HG02884 (cell line): ENCODE measurements around the gene HIBCH.
"Not testable (repeated sequence)": the region's sequence is repeated elsewhere in the genome, so short reads cannot be mapped to it uniquely, and the experiment has no call there.

Source experiments
- ATAC-seq: cut with Tn5 transposase; IDR thresholded peaks from one replicate; pipeline ENCODE4 v1.9.1; 2021; ENCODE audit warnings: mild to moderate bottlenecking, moderate library complexity; ENCODE audit not compliant: unreplicated experiment

The HIBCH gene

DNA sequence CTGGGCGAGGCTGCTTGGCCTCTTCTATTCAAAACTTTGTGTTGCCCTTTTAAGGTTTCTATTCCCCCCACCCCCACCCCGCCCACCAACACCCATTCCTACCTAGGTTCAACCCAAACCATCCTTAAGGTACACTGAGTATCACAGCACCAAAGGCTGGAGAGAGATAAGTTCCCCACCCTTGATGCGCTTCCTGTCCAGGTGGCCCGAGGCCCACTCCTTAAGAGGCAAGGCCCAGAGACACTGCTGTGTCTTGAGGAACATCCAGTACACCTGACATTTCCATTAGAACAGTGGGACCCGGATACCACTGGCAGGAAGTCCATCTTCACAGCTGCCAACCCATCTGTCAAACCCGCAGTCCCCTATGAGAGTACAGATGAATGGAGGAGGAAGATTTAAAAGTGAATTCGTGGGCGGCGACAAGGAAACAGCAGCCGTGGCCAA is 23.5 kb upstream of the HIBCH start:
- ATAC-seq = no peak

DNA sequence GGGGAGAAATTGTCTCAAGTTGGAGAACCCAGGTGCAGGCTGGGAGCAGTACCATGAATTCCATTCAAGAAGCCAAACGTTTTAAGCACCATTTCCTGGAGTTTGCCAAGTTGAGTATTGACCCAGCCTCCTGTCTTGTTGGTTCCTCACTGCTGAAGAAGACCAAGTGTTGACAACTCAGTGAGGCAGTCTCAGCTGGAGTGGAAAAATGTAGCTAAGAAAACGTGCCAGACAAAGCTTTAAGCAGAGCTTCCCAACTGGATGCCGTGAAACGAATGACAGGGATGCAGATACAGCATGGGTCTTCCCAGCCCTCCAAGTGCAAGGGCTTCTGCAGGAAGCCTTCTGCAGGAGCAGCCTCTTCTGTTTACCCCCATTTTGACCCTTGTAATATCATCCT is 23.0 kb upstream of the HIBCH start:
- ATAC-seq = no peak

DNA sequence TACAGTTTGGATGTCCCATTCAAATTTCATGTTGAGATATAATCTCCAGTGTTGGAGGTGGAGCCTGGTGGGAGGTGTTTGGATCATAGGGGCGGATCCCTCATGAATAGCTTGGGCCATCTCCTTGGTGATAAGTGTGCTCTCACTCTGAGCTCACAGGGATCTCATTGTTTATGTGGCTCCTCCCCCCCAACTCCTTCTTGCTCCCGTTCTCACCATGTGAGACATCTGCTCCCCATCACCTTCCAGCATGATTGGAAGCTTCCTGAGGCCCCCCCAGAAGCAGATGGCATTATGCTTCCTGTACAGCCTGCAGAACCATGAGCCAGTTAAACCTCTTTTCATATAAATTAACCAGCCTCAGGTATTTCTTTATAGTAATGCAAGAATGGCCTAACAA is 20.7 kb upstream of the HIBCH start:
- ATAC-seq = no peak

DNA sequence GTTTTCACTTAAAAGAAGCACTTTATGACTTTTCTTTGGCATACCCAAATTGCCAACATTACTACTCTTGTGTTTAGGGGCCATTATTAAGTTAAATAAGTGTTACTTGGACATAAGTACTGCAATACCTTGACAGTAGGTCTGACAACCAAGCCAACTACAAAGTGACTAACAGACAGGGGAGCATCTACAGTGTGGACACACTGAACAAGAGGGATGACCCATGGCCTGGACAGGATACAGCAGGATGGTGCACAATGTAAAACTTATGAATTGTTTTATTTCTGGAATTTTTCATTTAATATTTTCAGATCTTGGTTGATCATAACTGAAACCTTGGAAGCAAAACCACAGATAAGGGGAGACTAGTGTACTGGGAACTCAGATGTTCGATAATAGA is 19.8 kb upstream of the HIBCH start:
- no peak for ATAC-seq

DNA sequence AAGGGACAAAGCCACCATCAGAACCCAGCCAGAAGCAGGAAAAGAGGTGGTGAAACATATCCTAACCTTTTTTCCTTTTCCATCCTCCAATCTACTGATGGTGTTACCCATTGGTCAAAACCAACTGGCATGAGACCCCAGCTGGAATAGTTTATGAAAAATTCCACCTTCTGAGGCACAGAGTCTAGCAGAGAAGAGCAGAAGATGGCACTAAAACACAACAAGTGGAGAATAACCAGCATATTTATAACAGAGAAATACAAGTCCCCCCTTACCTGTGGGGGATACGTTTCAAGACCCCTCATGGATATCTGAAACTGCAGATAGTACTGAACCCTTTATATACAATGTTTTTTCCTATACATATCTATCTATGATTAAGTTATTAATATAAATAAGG is 18.8 kb upstream of the HIBCH start:
- no peak for ATAC-seq

DNA sequence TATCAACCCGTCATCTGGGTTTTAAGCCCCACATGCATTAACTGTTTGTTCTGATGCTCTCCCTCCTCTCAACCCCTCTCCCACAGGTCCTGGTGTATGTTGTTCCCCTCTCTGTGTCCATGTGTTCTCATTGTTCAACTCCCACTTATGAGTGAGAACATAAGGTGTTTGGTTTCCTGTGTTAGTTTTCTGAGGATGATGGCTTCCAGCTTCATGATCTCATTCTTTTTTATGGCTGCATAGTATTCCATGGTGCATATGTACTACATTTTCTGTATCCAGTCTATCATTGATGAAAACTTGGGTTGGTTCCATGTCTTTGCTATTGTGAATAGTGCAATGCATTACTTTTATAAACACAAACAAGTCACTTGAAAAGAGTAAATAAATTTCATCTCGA is 16.8 kb upstream of the HIBCH start:
- no peak for ATAC-seq

DNA sequence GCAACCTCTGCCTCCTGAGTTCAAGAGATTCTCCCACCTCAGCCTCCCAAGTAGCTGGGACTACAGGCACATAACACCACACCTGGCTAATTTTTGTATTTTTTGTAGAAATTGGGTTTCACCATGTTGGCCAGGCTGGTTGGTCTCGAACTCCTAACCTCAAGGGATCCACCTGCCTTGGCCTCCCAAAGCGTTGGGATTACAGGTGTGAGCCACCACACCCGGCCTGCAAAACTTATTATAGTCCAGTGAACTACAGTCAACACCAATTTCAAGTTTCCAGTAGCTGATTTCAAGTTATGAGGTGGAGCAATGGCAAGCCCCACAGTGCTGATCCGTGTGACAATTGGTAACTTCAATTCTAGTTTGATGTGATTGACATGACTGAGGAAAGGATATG is 16.0 kb upstream of the HIBCH start:
- ATAC-seq = not testable (repeated sequence)

DNA sequence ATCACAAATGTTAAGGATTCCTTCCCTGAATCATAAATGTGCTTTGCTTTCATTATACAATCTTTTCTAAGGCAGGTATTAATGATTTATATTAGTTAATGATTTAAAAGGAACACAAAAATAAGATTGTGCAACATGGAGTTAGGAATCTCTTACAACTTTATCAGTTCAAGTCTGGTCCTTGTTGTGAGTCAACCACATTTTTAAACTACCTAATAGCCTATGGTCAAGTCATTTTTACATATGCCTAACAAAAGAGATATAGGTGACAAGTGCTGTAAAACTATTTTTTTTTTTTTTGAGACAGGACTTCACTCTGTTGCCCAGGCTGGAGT is 15.6 kb upstream of the HIBCH start:
- no peak for ATAC-seq

DNA sequence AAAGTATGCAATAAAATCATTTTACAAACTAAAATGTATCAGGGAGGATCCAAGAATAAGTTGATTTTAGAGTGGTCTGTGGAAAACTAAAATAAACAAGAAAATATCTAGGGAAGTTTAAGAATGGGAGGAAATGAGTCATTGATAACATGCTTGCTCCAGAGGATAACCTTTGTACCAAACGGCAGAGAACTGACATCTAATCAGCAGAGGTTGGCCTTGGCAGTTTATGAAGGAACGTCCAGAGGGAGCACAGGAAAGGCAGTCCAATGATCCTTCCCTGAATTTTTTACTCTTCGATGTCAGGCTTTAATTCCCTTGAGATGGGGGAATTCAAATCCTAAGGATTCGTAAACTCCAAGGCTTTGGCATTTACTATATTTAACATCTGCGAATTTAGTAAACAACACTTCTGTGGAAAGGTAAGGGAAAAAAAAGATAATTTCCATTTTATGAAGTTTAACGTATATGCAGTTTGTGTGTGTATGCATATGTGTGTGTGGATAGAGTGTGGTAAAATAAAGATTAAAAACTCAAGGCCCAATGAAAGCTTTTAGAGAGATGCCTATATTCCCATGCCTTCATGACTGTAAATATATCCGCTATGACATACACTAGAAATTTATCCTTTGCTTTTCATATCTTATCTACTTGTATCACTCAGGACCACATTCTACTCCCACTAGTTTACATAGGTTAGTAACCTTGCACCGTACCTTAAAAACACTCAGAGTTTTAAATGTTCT is 15.0 kb upstream of the HIBCH start:
- no peak for ATAC-seq

DNA sequence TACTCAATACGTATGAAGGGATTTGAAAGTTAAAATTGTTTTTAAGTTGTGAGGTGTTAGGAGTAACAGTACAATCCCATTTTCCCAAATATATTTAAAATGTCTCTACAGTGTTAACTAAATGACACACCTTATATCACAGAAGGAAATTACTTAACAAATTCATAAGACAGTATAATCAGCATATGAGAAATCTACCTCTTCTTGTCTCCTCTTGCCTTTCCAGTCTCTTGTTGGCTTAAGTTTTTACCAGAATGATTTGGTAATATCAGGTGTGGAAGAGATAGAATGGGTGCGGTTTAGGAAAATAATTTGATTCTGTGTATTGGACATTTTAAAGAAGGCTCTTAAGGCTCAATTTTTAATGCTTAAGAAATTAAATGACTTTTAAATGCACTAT is 14.3 kb upstream of the HIBCH start:
- ATAC-seq = no peak

DNA sequence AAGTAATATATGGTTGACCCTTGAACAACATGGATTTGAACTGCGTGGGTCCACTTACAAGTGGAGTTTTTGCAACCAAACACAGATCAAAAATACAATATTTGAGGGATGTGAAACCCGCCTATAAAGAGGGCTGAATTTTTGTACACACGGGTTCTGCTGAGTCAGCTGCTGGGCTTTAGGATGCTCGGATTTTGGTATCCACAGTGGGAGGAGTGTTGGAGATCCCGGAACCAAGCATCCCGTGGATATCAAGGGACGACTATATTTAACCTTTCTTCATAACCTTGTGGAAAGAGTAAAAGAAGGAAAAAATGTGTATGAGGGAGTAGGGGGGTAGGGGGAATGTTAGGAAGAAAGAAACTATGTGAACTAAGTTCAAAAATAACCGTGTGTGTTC is 13.8 kb upstream of the HIBCH start:
- ATAC-seq = no peak

DNA sequence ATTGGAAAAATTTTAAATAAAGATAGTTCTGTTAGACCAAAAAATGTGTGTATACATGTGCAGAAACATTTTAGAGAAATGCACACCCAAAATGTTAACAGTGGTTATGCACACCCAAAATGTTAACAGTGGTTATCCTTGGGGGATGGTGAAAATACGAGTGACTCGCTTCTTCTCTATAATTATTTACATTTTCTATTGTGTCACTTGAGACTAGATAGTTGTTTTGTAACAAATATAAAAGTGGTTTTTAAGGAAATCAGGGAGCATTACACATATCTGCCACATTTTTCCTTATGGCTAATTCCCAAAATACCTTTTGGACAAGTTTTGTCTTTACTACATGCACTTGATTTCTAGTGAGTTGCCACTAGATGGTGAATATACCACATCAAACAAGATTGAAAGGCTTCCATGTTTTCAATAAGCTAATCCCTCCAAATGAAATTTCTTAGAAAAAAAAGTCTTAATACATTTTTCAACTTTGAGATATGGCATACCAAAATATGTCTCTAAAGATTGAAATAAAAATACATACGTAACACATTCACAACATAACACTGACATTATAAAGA is 9.0 kb upstream of the HIBCH start:
- ATAC-seq = no peak

DNA sequence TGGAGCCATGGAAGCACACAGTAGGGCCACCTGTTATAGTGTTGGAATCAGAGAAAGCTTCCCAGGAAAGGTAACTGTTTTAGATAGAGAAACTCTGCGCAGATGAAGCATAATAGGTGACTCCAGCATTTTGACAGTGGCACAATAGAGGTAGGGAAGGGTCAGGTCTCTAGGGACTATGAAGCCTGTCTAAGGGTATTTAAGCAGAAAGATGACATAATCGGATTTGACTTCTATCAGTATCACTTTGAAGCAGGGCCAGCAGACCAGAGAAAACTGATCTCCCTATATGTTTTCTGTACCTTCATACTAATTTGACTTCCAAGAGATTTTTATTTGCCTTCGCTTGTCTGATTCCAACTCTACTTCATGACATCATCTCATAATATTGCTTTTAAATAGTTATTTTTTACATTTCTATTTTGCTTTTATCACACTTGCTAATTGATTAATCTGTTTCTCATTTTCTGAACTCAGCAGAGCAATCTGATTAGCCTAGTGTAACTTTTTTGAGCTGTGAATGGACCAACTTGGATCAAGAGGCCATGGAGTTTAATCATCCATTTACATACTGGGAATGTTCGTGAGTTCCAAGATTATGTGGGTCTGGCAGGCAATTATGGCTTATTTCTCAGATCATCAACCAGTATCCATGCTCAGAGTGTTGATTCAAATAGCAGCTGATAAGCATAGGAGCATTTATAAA is 8.4 kb upstream of the HIBCH start:
- ATAC-seq = no peak

DNA sequence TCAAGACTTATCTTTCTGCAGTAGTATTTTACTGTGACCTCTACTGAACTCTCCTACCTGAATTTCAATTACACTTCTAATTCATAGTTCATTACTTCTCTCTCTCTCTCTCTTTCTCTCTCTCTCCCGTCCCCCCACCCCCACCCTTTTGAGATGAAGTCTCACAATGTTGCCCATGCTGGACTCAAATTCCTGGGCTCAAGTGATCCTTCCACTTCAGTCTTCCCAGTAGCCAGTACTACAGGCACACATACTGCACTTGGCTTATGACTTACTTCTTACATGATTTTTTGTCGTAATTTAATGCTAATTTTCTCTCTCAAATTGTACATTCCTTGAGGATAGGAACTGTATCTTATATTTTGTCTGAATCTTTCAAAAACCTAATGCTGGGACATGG is 6.0 kb upstream of the HIBCH start:
- no peak for ATAC-seq

DNA sequence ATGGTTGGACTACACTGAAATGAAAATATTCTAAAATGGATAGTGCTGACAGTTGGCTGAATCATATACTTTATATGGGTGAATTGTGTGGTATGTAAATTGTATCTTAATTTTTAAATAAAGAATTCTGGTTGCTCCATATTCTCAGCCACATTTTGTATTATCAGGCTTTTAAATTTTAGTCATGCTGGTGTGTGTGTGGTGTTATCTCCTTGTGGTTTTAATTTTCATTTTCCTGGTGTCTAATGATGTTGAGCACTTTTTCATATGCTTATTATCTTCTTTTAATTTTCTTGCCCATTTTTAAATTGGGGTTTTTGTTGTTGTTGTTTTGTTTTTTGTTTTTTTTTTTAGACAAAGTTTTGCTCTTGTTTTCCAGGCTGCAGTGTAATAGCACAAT is 3.8 kb upstream of the HIBCH start:
- ATAC-seq = no peak

DNA sequence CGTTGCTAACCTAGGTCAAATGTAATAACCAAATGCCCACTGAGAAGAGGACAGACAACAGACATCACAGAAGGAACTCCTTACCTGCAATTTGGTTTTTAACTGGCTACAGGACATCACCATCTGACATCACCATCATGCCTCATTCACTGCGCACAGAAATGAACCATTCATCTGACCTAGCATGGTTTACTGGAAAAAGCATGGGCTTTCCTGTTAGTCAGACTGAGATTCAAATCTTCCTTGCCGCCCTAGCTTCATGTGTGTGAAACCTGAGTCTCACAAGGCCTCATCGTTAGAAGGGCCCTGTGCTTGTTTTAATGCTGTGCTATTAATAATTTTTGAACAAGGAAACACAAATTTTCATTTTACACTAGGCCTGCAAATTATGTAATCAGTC is 1.1 kb upstream of the HIBCH start:
- ATAC-seq = no peak

DNA sequence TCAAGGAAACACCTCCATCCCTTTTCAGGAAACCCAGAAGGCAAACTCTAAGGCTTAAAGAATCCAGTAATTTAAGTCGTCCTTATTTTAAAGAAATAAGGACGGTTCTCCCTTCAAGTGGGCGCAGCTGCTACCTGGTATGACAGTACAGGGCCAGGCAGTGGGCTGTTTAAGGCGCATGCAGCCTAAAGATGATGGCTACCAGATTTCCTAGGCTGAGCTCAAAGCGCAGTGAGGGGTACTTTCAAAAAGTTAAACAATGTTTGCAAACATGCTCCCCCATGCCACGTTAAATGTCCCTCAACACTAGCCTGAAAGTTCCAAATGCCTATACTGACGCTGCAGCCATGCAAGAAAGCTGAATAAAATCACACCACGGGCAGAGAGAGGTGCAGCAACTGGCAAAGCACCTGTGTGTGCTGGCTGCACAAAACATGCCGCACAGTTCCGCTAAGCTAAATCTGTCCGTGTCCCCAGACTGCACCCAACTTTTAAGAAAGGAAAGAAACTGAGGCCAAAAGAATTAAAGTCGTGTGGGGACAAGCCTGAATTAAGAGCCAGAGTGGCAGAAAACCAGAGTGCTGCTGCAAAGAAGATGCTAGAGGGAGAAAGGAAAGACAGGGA is 583 bp downstream of the HIBCH start:
- ATAC-seq = peak; percentile 30

DNA sequence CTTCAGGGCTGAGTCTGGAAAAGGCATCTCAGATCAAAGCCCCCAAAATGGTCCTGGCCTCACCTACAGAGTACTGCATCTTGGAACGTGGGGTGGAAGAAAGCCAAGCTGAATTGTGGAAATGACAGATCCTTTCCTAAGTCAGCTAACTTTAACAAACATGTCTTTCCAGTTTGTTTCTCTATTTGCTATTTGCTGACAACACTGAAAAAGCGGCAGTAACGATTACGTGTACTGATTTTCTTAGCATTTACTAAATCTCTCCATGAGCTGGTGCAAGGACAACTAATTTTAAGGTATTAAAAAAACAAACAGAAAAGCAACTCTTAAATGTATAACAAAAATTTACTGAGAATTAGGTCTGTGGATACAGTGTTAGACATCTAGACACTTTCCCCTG is 1.1 kb downstream of the HIBCH start:
- no peak for ATAC-seq

DNA sequence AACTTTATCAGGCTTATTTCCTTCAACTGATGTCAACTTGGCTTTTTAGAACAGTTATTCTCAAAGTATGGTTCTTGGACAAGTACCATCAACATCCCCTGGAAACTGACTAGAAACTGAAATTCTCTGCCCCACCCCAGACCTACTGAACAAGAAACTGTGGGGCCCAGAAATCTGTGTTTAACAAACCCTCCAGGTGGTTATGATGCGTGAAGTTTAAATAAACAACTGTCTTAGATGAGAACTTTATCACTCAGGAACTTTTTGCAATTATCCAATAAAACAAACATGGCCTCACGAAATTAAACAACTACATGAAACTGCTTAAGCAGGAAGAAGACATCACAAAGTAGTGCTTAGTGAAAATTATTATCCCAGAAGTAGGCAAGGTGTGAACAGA is 4.4 kb downstream of the HIBCH start:
- no peak for ATAC-seq

DNA sequence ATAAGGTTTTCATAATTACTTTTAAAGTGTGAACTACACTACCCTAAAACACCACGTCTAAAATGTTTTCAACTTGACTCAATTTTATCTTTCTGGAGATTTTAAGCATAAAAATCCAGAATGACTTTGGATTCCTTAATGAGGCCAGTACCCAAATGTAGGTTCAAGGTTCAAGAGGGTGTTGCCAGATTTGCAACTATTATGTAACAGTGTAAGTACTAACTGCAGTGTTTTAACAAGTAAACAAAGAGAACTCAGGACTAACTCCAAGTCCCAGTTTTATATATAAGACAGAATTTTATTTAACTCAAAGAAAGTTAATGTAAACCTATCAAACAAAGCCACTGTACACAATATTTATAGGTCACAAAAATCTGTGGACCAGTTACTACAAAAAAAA is 5.7 kb downstream of the HIBCH start:
- no peak for ATAC-seq

DNA sequence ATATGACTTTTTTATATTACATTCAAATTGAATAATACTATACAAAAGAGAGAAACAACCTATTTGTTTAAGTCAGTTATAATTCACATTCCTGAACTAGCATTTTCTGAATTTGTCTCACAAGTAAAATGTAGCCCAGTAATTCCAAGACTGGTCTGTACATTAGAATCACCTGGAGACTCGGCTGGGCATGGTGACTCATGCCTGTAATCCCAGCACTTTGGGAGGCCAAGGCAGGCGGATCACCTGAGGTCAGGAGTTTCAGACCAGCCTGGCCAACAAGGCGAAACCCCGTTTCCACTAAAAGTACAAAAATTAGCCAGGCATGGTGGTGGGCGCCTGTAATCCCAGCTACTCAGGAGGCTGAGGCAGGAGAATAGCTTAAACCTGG is 7.0 kb downstream of the HIBCH start:
- not testable (repeated sequence) for ATAC-seq
